A549 treated with Hydrocortisone at 1 μM for 4 hours (cell line): ENCODE results near the gene NAPB. TPM values are rescaled to one million over a fixed set of nuclear protein-coding genes. Genes with fewer than 3 reads are reported as not detected.

Source experiments
- total RNA-seq: library from RNA; stranded (reverse); fragments of 200-300 nt; extraction: Qiagen RNA extraction; gene quantifications from 5 replicates; pipeline ENCODE4 v1.2.3, GENCODE V29; 2022

The NAPB gene
- total RNA-seq = 2.6 to 3.9 TPM (median 3.6 TPM) in 5 replicates

GRCh38 chr20:23420943-23421931, at the start of gene NAPB:
TSS of gene NAPB (minus strand) at chr20:23421488. CDS start at chr20:23421402, 86 bp downstream.

GRCh38 chr20:23452776-23453175, 31.5 kb upstream of the NAPB start, which contains the start of gene CST11:
TSS of gene CST11 (minus strand) at chr20:23452876. CDS start at chr20:23452811, 65 bp downstream.

DNA sequence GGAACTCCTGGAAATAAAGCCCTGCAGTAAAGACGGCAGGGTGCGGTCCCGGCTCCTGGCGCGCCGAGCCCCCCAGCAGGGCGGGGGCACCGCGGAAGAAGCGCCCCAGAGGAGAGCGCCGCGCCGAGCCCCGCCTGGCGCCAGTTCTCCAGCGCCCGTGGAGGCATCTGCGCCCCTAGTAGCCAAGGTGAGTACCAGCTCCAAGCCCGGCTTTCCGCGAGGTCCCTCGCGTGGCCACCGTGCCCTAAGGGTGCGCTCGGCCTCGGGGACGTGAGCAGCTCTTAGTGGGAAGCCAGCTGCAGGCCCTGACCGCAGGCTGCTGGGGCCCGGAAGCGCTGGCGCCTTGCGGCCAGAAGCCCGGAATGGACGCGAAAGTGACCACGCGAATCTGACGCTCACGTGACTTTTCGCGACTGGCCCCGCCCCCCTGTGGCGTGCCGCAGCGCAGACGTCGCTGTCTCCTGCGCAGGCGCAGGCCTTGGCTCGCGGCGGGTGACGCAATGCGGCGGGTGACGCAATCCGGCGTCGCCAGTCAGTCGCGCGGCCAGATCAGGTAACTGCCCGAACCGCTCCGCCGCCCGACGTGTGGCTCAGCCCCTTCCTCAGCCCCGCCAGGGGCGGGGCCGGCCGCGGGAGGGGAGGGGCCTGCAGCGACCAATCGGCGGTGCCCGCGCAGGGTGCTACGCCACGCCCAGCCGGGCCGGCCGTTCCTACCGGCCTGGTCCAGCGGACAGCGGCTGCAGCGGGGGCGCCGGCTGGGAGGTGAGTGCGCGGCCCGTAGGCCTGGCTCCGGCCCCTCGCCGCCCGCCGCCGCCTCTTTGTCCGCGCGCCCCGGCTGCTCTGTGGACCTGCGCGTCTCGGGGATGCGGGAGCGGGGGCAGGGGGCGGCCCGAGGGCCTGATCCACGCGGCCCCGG, 59.6 kb downstream of the NAPB start, which contains the start of gene GZF1:
TSS of gene GZF1 (plus strand) at position 707 of the 916 bp plus-strand sequence. CDS start 2,202 bp downstream, outside the sequence.

GRCh38 chr20:23350196-23350903, 70.9 kb downstream of the NAPB start, which contains the start of gene NXT1:
TSS of gene NXT1 (plus strand) at chr20:23350791. CDS start at chr20:23354042, 3,251 bp downstream.

Other genes with a start within 250 kb of the NAPB start
- 49.8 to 72.4 TPM (median 68.0 TPM) in 5 replicates for gene NXT1, start 70.7 kb downstream of the NAPB start, total RNA-seq
- gene GZF1, start 59.3 kb downstream of the NAPB start, total RNA-seq = 9.2 to 12.6 TPM (median 11.3 TPM) in 5 replicates
- not detected in 5 replicates for gene CSTL1, start 18.2 kb upstream of the NAPB start, total RNA-seq
- not detected in 5 replicates for gene CST11, start 31.4 kb upstream of the NAPB start, total RNA-seq
- gene CST8, start 69.6 kb upstream of the NAPB start, total RNA-seq = not detected in 5 replicates
- not detected in 5 replicates for gene CST9L, start 147.0 kb upstream of the NAPB start, total RNA-seq
- gene CST9, start 184.4 kb upstream of the NAPB start, total RNA-seq = not detected in 5 replicates
- 211 to 436 TPM (median 403 TPM) in 5 replicates for gene CST3, start 216.5 kb upstream of the NAPB start, total RNA-seq